Neural crest cell (in vitro differentiated cells): ENCODE data around the gene PRKAR2B. TPM values are rescaled to one million over a fixed set of nuclear protein-coding genes. Genes with fewer than 3 reads are reported as not detected.

ENCODE experiments used
- DNase-seq: peaks from one replicate; pipeline ENCODE4 v3.0.0; 2021; ENCODE audit warnings: low read depth, mixed read lengths, low spot score
- H3K27ac Mint-ChIP-seq: one replicate; pipeline ENCODE4 v1.8.0; 2021; ENCODE audit warnings: mild to moderate bottlenecking, mixed read lengths; ENCODE audit not compliant: unreplicated experiment
- H3K27me3 Mint-ChIP-seq: 2 replicates; pipeline ENCODE4 v1.8.0; 2021; ENCODE audit warnings: low read depth, mild to moderate bottlenecking, mixed read lengths
- H3K36me3 Mint-ChIP-seq: 2 replicates; pipeline ENCODE4 v1.8.0; 2021; ENCODE audit warnings: low read depth, mild to moderate bottlenecking, mixed read lengths
- H3K4me1 Mint-ChIP-seq: 2 replicates; pipeline ENCODE4 v1.8.0; 2021; ENCODE audit warnings: mixed read lengths
- H3K4me3 Mint-ChIP-seq: one replicate; pipeline ENCODE4 v1.8.0; 2021; ENCODE audit warnings: mild to moderate bottlenecking, mixed read lengths
- H3K9me3 Mint-ChIP-seq: 2 replicates; pipeline ENCODE4 v1.8.0; 2021; ENCODE audit warnings: mixed read lengths
- CTCF ChIP-seq: fragments of 200-600 bp; sonication (generic); conservative IDR thresholded peaks from 2 replicates; pipeline ENCODE4 v1.5.0; 2021; ENCODE audit warnings: antibody characterized with exemption, mild to moderate bottlenecking
- total RNA-seq: library from RNA; stranded (reverse); gene quantifications from 2 replicates; pipeline ENCODE4 v1.2.1, GENCODE V29; 2021

The PRKAR2B gene
- total RNA-seq, 1 donor from 2014 or later, result 14.4 TPM

DNA sequence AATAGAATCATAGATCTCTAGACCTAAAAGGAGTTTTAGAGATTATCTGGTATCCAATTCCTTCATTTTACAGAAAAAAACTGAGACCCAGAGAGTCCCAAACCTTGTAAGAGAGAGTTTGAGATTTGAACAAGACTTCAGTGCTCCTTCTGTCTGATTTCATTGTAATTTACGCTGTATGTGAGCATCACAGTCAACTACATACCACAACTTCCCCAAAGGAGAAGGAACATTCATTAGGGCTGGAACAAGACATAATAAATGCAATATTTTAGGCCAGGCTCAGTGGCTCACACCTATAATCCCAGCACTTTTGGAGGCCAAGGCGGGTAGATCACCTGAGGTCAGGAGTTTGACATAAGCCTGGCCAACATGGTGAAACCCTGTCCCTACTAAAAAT is 17.3 kb upstream of the PRKAR2B start:
- Mint-ChIP-seq H3K9me3 (peaks cover 2% of the 10 kb centered on the region), H3K4me1 (no peaks in the 10 kb centered on the region), H3K36me3 (no peaks in the 10 kb centered on the region), H3K27me3 (no peaks in the 10 kb centered on the region), H3K27ac (no peak overlapping the region), H3K4me3 (no peak overlapping the region)
- DNase-seq, result no peak
- TF ChIP-seq CTCF, result no peak

- Mint-ChIP-seq H3K4me1 (no peaks in the 10 kb centered on the region), H3K27me3 (no peaks in the 10 kb centered on the region), H3K4me3 (no peak overlapping the region), H3K9me3 (no peaks in the 10 kb centered on the region), H3K36me3 (no peaks in the 10 kb centered on the region), H3K27ac (no peak overlapping the region)
- TF ChIP-seq CTCF, result no peak
- no peak for DNase-seq
Observed at GRCh38 chr7:107029061-107029763, 15.3 kb upstream of the PRKAR2B start.

GRCh38 chr7:107029764-107030286 is 14.7 kb upstream of the PRKAR2B start:
- no peaks in the 10 kb centered on the region for H3K4me1 Mint-ChIP-seq
- H3K4me3 Mint-ChIP-seq, result no peak overlapping the region
- no peak for TF ChIP-seq CTCF
- H3K36me3 Mint-ChIP-seq, result no peaks in the 10 kb centered on the region
- H3K27ac Mint-ChIP-seq, result no peak overlapping the region
- H3K9me3 Mint-ChIP-seq, result no peaks in the 10 kb centered on the region
- H3K27me3 Mint-ChIP-seq, result no peaks in the 10 kb centered on the region
- no peak for DNase-seq

GRCh38 chr7:107032050-107032449 is 12.5 kb upstream of the PRKAR2B start:
- no peak overlapping the region for H3K4me3 Mint-ChIP-seq
- TF ChIP-seq CTCF, result no peak

GRCh38 chr7:107032720-107033438 is 11.6 kb upstream of the PRKAR2B start:
- Mint-ChIP-seq H3K4me1 (no peaks in the 10 kb centered on the region), H3K4me3 (no peak overlapping the region), H3K27ac (no peak overlapping the region), H3K9me3 (peaks cover 4% of the 10 kb centered on the region), H3K27me3 (no peaks in the 10 kb centered on the region), H3K36me3 (no peaks in the 10 kb centered on the region)
- TF ChIP-seq CTCF, result no peak
- DNase-seq, result no peak

More at GRCh38 chr7:107032050-107032449, 12.5 kb upstream of the PRKAR2B start:
- Mint-ChIP-seq H3K4me1 (no peaks in the 10 kb centered on the region), H3K9me3 (peaks cover 4% of the 10 kb centered on the region), H3K27me3 (no peaks in the 10 kb centered on the region), H3K36me3 (no peaks in the 10 kb centered on the region), H3K27ac (no peak overlapping the region)
- no peak for DNase-seq
